Measurements from ENCODE around the gene RAPGEF1. TPM values are rescaled to one million over a fixed set of nuclear protein-coding genes. Genes with fewer than 3 reads are reported as not detected.

The RAPGEF1 gene
- total RNA-seq, 4 donors from 2014 or later, result 13.1 to 73.7 (median 26.2) TPM

GRCh38 chr9:131675437-131676022 is 64.3 kb downstream of the RAPGEF1 start:
- Histone ChIP-seq H3K9me3 (no peaks in the 10 kb centered on the region), H3K4me1 (peaks cover 27 to 44% of the 10 kb centered on the region in 2 donors), H3K36me3 (no peaks in the 10 kb centered on the region), H3K27ac (peak overlapping the region; percentile 78 to 97), H3K27me3 (no peaks in the 10 kb centered on the region), H3K4me3 (no peak overlapping the region)
- DNase-seq, result no peak
- intact Hi-C loops (cut with DNase I; ENCODE audit: low total_unique reads), result no loop called here
- TF ChIP-seq CTCF (IDR thresholded peaks at IDR 0.05), result no peak
- TF ChIP-seq POLR2A (IDR thresholded peaks at IDR 0.05), result no peak

GRCh38 chr9:131674425-131675421 is 65.2 kb downstream of the RAPGEF1 start:
- peaks cover 31 to 46% of the 10 kb centered on the region in 2 donors for H3K4me1 ChIP-seq
- H3K9me3 ChIP-seq, result no peaks in the 10 kb centered on the region
- H3K27ac ChIP-seq, result peak overlapping the region; percentile 78 to 97
- DNase-seq, result no peak
- no peaks in the 10 kb centered on the region for H3K27me3 ChIP-seq
- no peak for TF ChIP-seq POLR2A (IDR thresholded peaks at IDR 0.05)
- no peak for TF ChIP-seq CTCF (IDR thresholded peaks at IDR 0.05)
- intact Hi-C loops (cut with DNase I; ENCODE audit: low total_unique reads), result no loop called here
- no peaks in the 10 kb centered on the region for H3K36me3 ChIP-seq
- H3K4me3 ChIP-seq, result no peak overlapping the region

- Histone ChIP-seq H3K4me1 (peaks cover 38 to 46% of the 10 kb centered on the region in 2 donors), H3K9me3 (no peaks in the 10 kb centered on the region), H3K4me3 (no peak overlapping the region), H3K27me3 (no peaks in the 10 kb centered on the region), H3K27ac (peak overlapping the region; percentile 48 to 97), H3K36me3 (no peaks in the 10 kb centered on the region)
- no peak for DNase-seq
- intact Hi-C loops (cut with DNase I; ENCODE audit: low total_unique reads), result no loop called here
- TF ChIP-seq CTCF (IDR thresholded peaks at IDR 0.05), result no peak
- TF ChIP-seq POLR2A (IDR thresholded peaks at IDR 0.05), result no peak
Observed at GRCh38 chr9:131673531-131673930, 66.3 kb downstream of the RAPGEF1 start.

- Histone ChIP-seq H3K4me3 (no peak overlapping the region), H3K27me3 (no peaks in the 10 kb centered on the region), H3K27ac (peak overlapping the region; percentile 48 to 97), H3K4me1 (peaks cover 37 to 49% of the 10 kb centered on the region in 2 donors), H3K9me3 (no peaks in the 10 kb centered on the region), H3K36me3 (no peaks in the 10 kb centered on the region)
- DNase-seq, result no peak
- no peak for TF ChIP-seq POLR2A (IDR thresholded peaks at IDR 0.05)
- no peak for TF ChIP-seq CTCF (IDR thresholded peaks at IDR 0.05)
- intact Hi-C loops (cut with DNase I; ENCODE audit: low total_unique reads), result no loop called here
Observed at GRCh38 chr9:131673068-131673467, 66.8 kb downstream of the RAPGEF1 start.

- no peak for TF ChIP-seq CTCF (IDR thresholded peaks at IDR 0.05)
- TF ChIP-seq POLR2A (IDR thresholded peaks at IDR 0.05), result no peak
- Histone ChIP-seq H3K4me1 (peaks cover 31 to 49% of the 10 kb centered on the region in 2 donors), H3K36me3 (no peaks in the 10 kb centered on the region), H3K9me3 (no peaks in the 10 kb centered on the region), H3K27ac (peak overlapping the region; percentile 48 to 97), H3K4me3 (no peak overlapping the region), H3K27me3 (no peaks in the 10 kb centered on the region)
- DNase-seq, result peak in 1 of 2 donors; percentile 41
- intact Hi-C loops (cut with DNase I; ENCODE audit: low total_unique reads), result no loop called here
Observed at GRCh38 chr9:131672451-131672850, 67.4 kb downstream of the RAPGEF1 start.

Measured in uterus (tissue), 4 donors.